Endothelial cell (in vitro differentiated cells): ENCODE measurements around the gene EMC10. TPM values are rescaled to one million over a fixed set of nuclear protein-coding genes. Genes with fewer than 3 reads are reported as not detected.

ENCODE experiments used
- DNase-seq: peaks from one replicate; pipeline ENCODE4 v3.0.0; 2021; ENCODE audit warnings: low spot score
- H3K27ac Mint-ChIP-seq: one replicate; pipeline ENCODE4 v1.8.0; 2021; ENCODE audit warnings: mixed read lengths, inconsistent platforms; ENCODE audit not compliant: unreplicated experiment
- H3K27me3 Mint-ChIP-seq: one replicate; pipeline ENCODE4 v1.8.0; 2021; ENCODE audit warnings: mild to moderate bottlenecking, moderate library complexity, mixed read lengths, inconsistent platforms; ENCODE audit not compliant: unreplicated experiment
- H3K36me3 Mint-ChIP-seq: one replicate; pipeline ENCODE4 v1.8.0; 2021; ENCODE audit warnings: mild to moderate bottlenecking, low read depth, mixed read lengths, inconsistent platforms; ENCODE audit not compliant: unreplicated experiment
- H3K4me1 Mint-ChIP-seq: one replicate; pipeline ENCODE4 v1.8.0; 2021; ENCODE audit warnings: mild to moderate bottlenecking, mixed read lengths, inconsistent platforms; ENCODE audit not compliant: unreplicated experiment
- H3K4me3 Mint-ChIP-seq: one replicate; pipeline ENCODE4 v1.8.0; 2021; ENCODE audit warnings: mild to moderate bottlenecking, mixed read lengths, inconsistent platforms; ENCODE audit not compliant: unreplicated experiment
- H3K9me3 Mint-ChIP-seq: one replicate; pipeline ENCODE4 v1.8.0; 2021; ENCODE audit warnings: mixed read lengths, inconsistent platforms; ENCODE audit not compliant: unreplicated experiment
- CTCF ChIP-seq: fragments of 200-600 bp; sonication (generic); IDR thresholded peaks from one replicate; pipeline ENCODE4 v1.5.0; 2021; ENCODE audit warnings: antibody characterized with exemption; ENCODE audit not compliant: unreplicated experiment
- total RNA-seq: library from RNA; stranded (reverse); fragmentation: NEBNext Ultra II Directional; extraction: Animal tissue kit (Norgen Biotek cat#: 25700); gene quantifications from one replicate; pipeline ENCODE4 v1.2.1, GENCODE V29; 2021; ENCODE audit not compliant: unreplicated experiment

EMC10 gene
- total RNA-seq, 1 donor from 2014 or later: 0.21 TPM

GRCh38 chr19:50512999-50513745 lies 36.9 kb downstream of the EMC10 start:
- H3K9me3 Mint-ChIP-seq: peaks cover 19% of the 10 kb centered on the region
- peaks cover 10% of the 10 kb centered on the region for H3K36me3 Mint-ChIP-seq
- no peak overlapping the region for H3K4me3 Mint-ChIP-seq
- DNase-seq: no peak
- H3K27me3 Mint-ChIP-seq: peaks cover 26% of the 10 kb centered on the region
- H3K4me1 Mint-ChIP-seq: no peaks in the 10 kb centered on the region
- H3K27ac Mint-ChIP-seq: no peak overlapping the region
- TF ChIP-seq CTCF: no peak

GRCh38 chr19:50513746-50514345 lies 37.5 kb downstream of the EMC10 start, which contains the start of gene ASPDH:
ASPDH (minus strand) TSS chr19:50513913; CDS start chr19:50513823, 90 bp downstream.
- H3K36me3 Mint-ChIP-seq: peaks cover 10% of the 10 kb centered on the region
- no peaks in the 10 kb centered on the region for H3K4me1 Mint-ChIP-seq
- peaks cover 21% of the 10 kb centered on the region for H3K27me3 Mint-ChIP-seq
- H3K27ac Mint-ChIP-seq: no peak within 1 kb of the TSS
- TF ChIP-seq CTCF: no peak
- no peak for DNase-seq
- no peak within 1 kb of the TSS for H3K4me3 Mint-ChIP-seq
- peaks cover 15% of the 10 kb centered on the region for H3K9me3 Mint-ChIP-seq

GRCh38 chr19:50514346-50515167 lies 38.2 kb downstream of the EMC10 start:
- DNase-seq: no peak
- peaks cover 24% of the 10 kb centered on the region for H3K27me3 Mint-ChIP-seq

GRCh38 chr19:50515168-50515561 lies 38.9 kb downstream of the EMC10 start:
- no peak for TF ChIP-seq CTCF
- Mint-ChIP-seq H3K27me3 (peaks cover 25% of the 10 kb centered on the region), H3K4me3 (no peak overlapping the region), H3K4me1 (no peaks in the 10 kb centered on the region), H3K9me3 (peaks cover 9% of the 10 kb centered on the region), H3K36me3 (peaks cover 10% of the 10 kb centered on the region), H3K27ac (no peak overlapping the region)
- no peak for DNase-seq

More at GRCh38 chr19:50514346-50515167, 38.2 kb downstream of the EMC10 start:
- H3K4me3 Mint-ChIP-seq: no peak overlapping the region
- H3K4me1 Mint-ChIP-seq: no peaks in the 10 kb centered on the region
- no peak overlapping the region for H3K27ac Mint-ChIP-seq
- H3K36me3 Mint-ChIP-seq: peaks cover 10% of the 10 kb centered on the region
- H3K9me3 Mint-ChIP-seq: peaks cover 10% of the 10 kb centered on the region
- no peak for TF ChIP-seq CTCF
